Neural cell (in vitro differentiated cells): Measurements from ENCODE around the gene AKAP6. TPM values are rescaled to one million over a fixed set of nuclear protein-coding genes. Genes with fewer than 3 reads are reported as not detected.

Experiments used
- H2AFZ ChIP-seq: fragments of 200-600, 300-800 bp; sonication (generic), shearing (Covaris generic); 2 replicates; pipeline ENCODE4 v1.6.0; 2014; ENCODE audit warnings: low read depth, mild to moderate bottlenecking, antibody characterized with exemption, low read length, moderate library complexity
- H3F3A ChIP-seq: fragments of 200-600 bp; shearing (Covaris generic); 2 replicates; pipeline ENCODE4 v1.6.1; 2016; ENCODE audit warnings: mild to moderate bottlenecking, moderate library complexity, mixed read lengths, antibody characterized with exemption, low read length; ENCODE audit not compliant: insufficient read depth, poor library complexity, severe bottlenecking
- H3K27ac ChIP-seq: fragments of 200-600, 300-800 bp; sonication (generic), shearing (Covaris generic); 2 replicates; pipeline ENCODE4 v1.5.1; 2014; ENCODE audit warnings: mild to moderate bottlenecking, low read length, moderate library complexity
- H3K27me3 ChIP-seq: fragments of 300-800, 200-600 bp; sonication (generic), shearing (Covaris generic); 2 replicates; pipeline ENCODE4 v1.6.0; 2014; ENCODE audit warnings: mild to moderate bottlenecking, low read depth, low read length, moderate library complexity; ENCODE audit not compliant: insufficient read depth
- H3K36me3 ChIP-seq: fragments of 300-800, 200-600 bp; sonication (generic), shearing (Covaris generic); 2 replicates; pipeline ENCODE4 v1.5.1; 2014; ENCODE audit warnings: mild to moderate bottlenecking, antibody characterized with exemption, low read length, moderate library complexity; ENCODE audit not compliant: insufficient read depth
- H3K4me2 ChIP-seq: fragments of 300-800, 200-600 bp; sonication (generic), shearing (Covaris generic); 2 replicates; pipeline ENCODE4 v1.6.0; 2014; ENCODE audit warnings: mild to moderate bottlenecking, low read length
- H3K4me3 ChIP-seq: fragments of 300-800, 200-600 bp; sonication (generic), shearing (Covaris generic); 2 replicates; pipeline ENCODE4 v1.5.1; 2014; ENCODE audit warnings: mild to moderate bottlenecking, low read length, moderate library complexity
- H3K79me2 ChIP-seq: fragments of 200-600 bp; shearing (Covaris generic); replicated peaks from 2 replicates; pipeline ENCODE4 v1.6.0; 2014; ENCODE audit warnings: mild to moderate bottlenecking, low read length, moderate library complexity; ENCODE audit not compliant: insufficient read depth
- H3K9ac ChIP-seq: fragments of 300-800, 200-600 bp; sonication (generic), shearing (Covaris generic); 2 replicates; pipeline ENCODE4 v1.6.1; 2016; ENCODE audit warnings: mild to moderate bottlenecking, low read length, mixed read lengths
- H3K9me2 ChIP-seq: fragments of 200-600 bp; shearing (Covaris generic); 2 replicates; pipeline ENCODE4 v1.6.1; 2016; ENCODE audit warnings: mild to moderate bottlenecking, low read length, mixed read lengths; ENCODE audit not compliant: insufficient read depth
- H3K9me3 ChIP-seq: fragments of 200-600, 300-800 bp; sonication (generic), shearing (Covaris generic); 2 replicates; pipeline ENCODE4 v1.6.1; 2016; ENCODE audit warnings: mild to moderate bottlenecking, mixed run types, low read length, moderate library complexity, mixed read lengths
- H4K20me1 ChIP-seq: fragments of 200-600 bp; shearing (Covaris generic); 2 replicates; pipeline ENCODE4 v1.6.1; 2016; ENCODE audit warnings: mild to moderate bottlenecking, mixed run types; ENCODE audit not compliant: insufficient read depth
- EP300 ChIP-seq: fragments of 450-650 bp; conservative IDR thresholded peaks from 2 replicates; pipeline ENCODE4 v1.6.1; 2014; ENCODE audit warnings: antibody characterized with exemption, mild to moderate bottlenecking, moderate library complexity; ENCODE audit not compliant: poor library complexity, severe bottlenecking
- EZH2 ChIP-seq: fragments of 200-600, 300-800 bp; shearing (Covaris generic), sonication (generic); IDR thresholded peaks from 2 replicates; pipeline ENCODE4 v1.6.1; 2014; ENCODE audit warnings: antibody characterized with exemption, low read length, borderline replicate concordance, mild to moderate bottlenecking; ENCODE audit not compliant: insufficient read depth, poor library complexity, severe bottlenecking
- MXI1 ChIP-seq: fragments of 450-650 bp; conservative IDR thresholded peaks from 2 replicates; pipeline ENCODE4 v1.6.1; 2014; ENCODE audit warnings: antibody characterized with exemption, mild to moderate bottlenecking; ENCODE audit not compliant: poor library complexity, severe bottlenecking
- POLR2AphosphoS5 ChIP-seq: IDR thresholded peaks from 2 replicates; pipeline ENCODE4 v1.6.1; 2012
- RAD21 ChIP-seq: fragments of 450-650 bp; conservative IDR thresholded peaks from 2 replicates; pipeline ENCODE4 v1.6.1; 2014; ENCODE audit warnings: antibody characterized with exemption, mild to moderate bottlenecking, moderate library complexity
- SMC3 ChIP-seq: fragments of 450-650 bp; conservative IDR thresholded peaks from 2 replicates; pipeline ENCODE4 v1.6.1; 2014; ENCODE audit warnings: antibody characterized with exemption, mild to moderate bottlenecking, moderate library complexity; ENCODE audit not compliant: poor library complexity
- TAF1 ChIP-seq: IDR thresholded peaks from 2 replicates; pipeline ENCODE4 v1.6.1; 2012; ENCODE audit warnings: low read depth
- polyA plus RNA-seq: library from polyadenylated mRNA; depleted of rRNA; stranded (reverse); fragments of >200 nt; gene quantifications from 2 replicates; pipeline ENCODE4 v1.2.3, GENCODE V29; 2014
- TF ChIP-seq, protein P1 (sequence below): IDR thresholded peaks from 2 replicates; pipeline ENCODE4 v1.6.1; 2012; ENCODE audit warnings: borderline replicate concordance
- TF ChIP-seq, protein P2 (sequence below): fragments of 450-650 bp; IDR thresholded peaks from 2 replicates; pipeline ENCODE4 v1.5.1; 2014; ENCODE audit warnings: antibody characterized with exemption, mild to moderate bottlenecking, moderate library complexity; ENCODE audit not compliant: poor library complexity, severe bottlenecking

Gene AKAP6
- polyA plus RNA-seq, 1 donor from 2014 or later, result 15.8 TPM

DNA sequence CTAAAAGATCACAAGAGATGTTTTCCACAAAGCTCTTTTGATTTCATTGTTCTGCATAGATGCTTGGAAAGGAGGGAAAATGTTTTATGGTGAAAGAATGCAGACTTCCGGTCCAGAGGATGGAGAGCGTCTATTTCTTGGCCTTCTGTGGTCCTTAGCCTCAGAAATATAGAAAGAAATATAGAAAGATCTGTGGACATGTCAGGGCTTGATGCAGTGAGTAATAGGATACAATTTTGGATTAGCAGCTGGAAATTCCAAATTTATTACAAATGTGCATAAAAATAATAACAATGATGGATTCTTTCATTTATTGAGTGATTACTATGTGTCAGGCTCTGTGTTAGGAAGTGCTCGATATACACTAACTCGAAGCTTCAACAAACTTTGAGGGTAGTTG lies 20.2 kb downstream of the AKAP6 start:
- Histone ChIP-seq H3F3A (no peaks in the 10 kb centered on the region), H3K27ac (no peak overlapping the region), H3K9me2 (no peaks in the 10 kb centered on the region), H2AFZ (no peak overlapping the region), H3K79me2 (peaks cover 4% of the 10 kb centered on the region), H3K27me3 (no peaks in the 10 kb centered on the region), H3K9ac (no peak overlapping the region), H4K20me1 (no peaks in the 10 kb centered on the region), H3K4me3 (no peak overlapping the region), H3K4me2 (no peak overlapping the region), H3K9me3 (no peaks in the 10 kb centered on the region), H3K36me3 (no peaks in the 10 kb centered on the region)
- TF ChIP-seq TAF1 (no peak), RAD21 (no peak), EP300 (no peak), EZH2 (no peak), POLR2AphosphoS5 (no peak), MXI1 (no peak), SMC3 (no peak)
- TF ChIP-seq, protein P1, sequence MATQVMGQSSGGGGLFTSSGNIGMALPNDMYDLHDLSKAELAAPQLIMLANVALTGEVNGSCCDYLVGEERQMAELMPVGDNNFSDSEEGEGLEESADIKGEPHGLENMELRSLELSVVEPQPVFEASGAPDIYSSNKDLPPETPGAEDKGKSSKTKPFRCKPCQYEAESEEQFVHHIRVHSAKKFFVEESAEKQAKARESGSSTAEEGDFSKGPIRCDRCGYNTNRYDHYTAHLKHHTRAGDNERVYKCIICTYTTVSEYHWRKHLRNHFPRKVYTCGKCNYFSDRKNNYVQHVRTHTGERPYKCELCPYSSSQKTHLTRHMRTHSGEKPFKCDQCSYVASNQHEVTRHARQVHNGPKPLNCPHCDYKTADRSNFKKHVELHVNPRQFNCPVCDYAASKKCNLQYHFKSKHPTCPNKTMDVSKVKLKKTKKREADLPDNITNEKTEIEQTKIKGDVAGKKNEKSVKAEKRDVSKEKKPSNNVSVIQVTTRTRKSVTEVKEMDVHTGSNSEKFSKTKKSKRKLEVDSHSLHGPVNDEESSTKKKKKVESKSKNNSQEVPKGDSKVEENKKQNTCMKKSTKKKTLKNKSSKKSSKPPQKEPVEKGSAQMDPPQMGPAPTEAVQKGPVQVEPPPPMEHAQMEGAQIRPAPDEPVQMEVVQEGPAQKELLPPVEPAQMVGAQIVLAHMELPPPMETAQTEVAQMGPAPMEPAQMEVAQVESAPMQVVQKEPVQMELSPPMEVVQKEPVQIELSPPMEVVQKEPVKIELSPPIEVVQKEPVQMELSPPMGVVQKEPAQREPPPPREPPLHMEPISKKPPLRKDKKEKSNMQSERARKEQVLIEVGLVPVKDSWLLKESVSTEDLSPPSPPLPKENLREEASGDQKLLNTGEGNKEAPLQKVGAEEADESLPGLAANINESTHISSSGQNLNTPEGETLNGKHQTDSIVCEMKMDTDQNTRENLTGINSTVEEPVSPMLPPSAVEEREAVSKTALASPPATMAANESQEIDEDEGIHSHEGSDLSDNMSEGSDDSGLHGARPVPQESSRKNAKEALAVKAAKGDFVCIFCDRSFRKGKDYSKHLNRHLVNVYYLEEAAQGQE, result no peak
- TF ChIP-seq, protein P2, sequence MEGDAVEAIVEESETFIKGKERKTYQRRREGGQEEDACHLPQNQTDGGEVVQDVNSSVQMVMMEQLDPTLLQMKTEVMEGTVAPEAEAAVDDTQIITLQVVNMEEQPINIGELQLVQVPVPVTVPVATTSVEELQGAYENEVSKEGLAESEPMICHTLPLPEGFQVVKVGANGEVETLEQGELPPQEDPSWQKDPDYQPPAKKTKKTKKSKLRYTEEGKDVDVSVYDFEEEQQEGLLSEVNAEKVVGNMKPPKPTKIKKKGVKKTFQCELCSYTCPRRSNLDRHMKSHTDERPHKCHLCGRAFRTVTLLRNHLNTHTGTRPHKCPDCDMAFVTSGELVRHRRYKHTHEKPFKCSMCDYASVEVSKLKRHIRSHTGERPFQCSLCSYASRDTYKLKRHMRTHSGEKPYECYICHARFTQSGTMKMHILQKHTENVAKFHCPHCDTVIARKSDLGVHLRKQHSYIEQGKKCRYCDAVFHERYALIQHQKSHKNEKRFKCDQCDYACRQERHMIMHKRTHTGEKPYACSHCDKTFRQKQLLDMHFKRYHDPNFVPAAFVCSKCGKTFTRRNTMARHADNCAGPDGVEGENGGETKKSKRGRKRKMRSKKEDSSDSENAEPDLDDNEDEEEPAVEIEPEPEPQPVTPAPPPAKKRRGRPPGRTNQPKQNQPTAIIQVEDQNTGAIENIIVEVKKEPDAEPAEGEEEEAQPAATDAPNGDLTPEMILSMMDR, result no peak

DNA sequence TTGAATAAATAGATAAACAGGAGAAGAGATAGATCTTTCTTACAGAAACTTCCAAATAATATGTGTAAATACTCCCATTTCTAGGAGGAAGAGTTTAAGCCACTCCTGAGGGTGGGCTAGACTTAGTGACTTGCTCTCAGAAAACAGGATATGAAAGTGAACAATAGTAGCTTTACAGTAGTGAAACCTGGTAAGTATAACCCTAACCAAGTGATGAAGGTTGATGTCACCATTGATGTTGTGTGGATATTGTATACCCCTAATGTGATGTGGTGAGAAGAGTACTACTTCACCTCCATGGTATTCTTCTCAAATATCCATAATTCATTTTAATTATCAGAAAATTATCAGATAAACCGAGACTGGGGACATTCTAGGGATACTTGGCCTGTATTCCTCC lies 20.9 kb downstream of the AKAP6 start:
- H3K4me3 ChIP-seq, result no peak overlapping the region
- H3K4me2 ChIP-seq, result no peak overlapping the region
- no peak overlapping the region for H2AFZ ChIP-seq
- no peaks in the 10 kb centered on the region for H3F3A ChIP-seq
- no peak overlapping the region for H3K27ac ChIP-seq
- TF ChIP-seq, protein P1, result no peak
- H3K36me3 ChIP-seq, result peaks cover 5% of the 10 kb centered on the region
- H3K9me3 ChIP-seq, result no peaks in the 10 kb centered on the region
- no peaks in the 10 kb centered on the region for H3K27me3 ChIP-seq
- H3K9ac ChIP-seq, result no peak overlapping the region
- no peaks in the 10 kb centered on the region for H4K20me1 ChIP-seq
- no peaks in the 10 kb centered on the region for H3K9me2 ChIP-seq
- H3K79me2 ChIP-seq, result peaks cover 7% of the 10 kb centered on the region
